GM23248 (cell line): ENCODE measurements around the gene COL6A1. TPM values are rescaled to one million over a fixed set of nuclear protein-coding genes. Genes with fewer than 3 reads are reported as not detected.

ENCODE experiments used
- DNase-seq: peaks from one replicate; pipeline ENCODE4 v3.0.0-alpha.2; 2015
- H2AFZ ChIP-seq: fragments of 200-600 bp; sonication (generic); 2 replicates; pipeline ENCODE4 v1.6.1; 2016; ENCODE audit warnings: antibody characterized with exemption
- H3F3A ChIP-seq: fragments of 200-600 bp; sonication (generic); 2 replicates; pipeline ENCODE4 v1.6.1; 2016; ENCODE audit warnings: mild to moderate bottlenecking, antibody characterized with exemption, mixed run types; ENCODE audit not compliant: insufficient read depth
- H3K27ac ChIP-seq: fragments of 200-600 bp; sonication (generic); 2 replicates; pipeline ENCODE4 v1.5.1; 2016; ENCODE audit warnings: mild to moderate bottlenecking
- H3K27me3 ChIP-seq: fragments of 200-600 bp; sonication (generic); replicated peaks from 2 replicates; pipeline ENCODE4 v1.6.1; 2016; ENCODE audit warnings: mild to moderate bottlenecking; ENCODE audit not compliant: insufficient read depth
- H3K36me3 ChIP-seq: fragments of 200-600 bp; sonication (generic); 2 replicates; pipeline ENCODE4 v1.6.1; 2016; ENCODE audit warnings: low read depth, mild to moderate bottlenecking
- H3K4me1 ChIP-seq: fragments of 200-600 bp; sonication (generic); 2 replicates; pipeline ENCODE4 v1.6.1; 2016; ENCODE audit warnings: mild to moderate bottlenecking; ENCODE audit not compliant: insufficient read depth
- H3K4me2 ChIP-seq: fragments of 200-600 bp; sonication (generic); one replicate; pipeline ENCODE4 v1.6.1; 2016; ENCODE audit warnings: mild to moderate bottlenecking; ENCODE audit not compliant: unreplicated experiment
- H3K4me3 ChIP-seq: fragments of 200-600 bp; sonication (generic); 2 replicates; pipeline ENCODE4 v1.5.1; 2016; ENCODE audit warnings: mild to moderate bottlenecking
- H3K79me2 ChIP-seq: fragments of 200-600 bp; sonication (generic); 2 replicates; pipeline ENCODE4 v1.6.1; 2016; ENCODE audit warnings: mild to moderate bottlenecking; ENCODE audit not compliant: insufficient read depth
- H3K9ac ChIP-seq: fragments of 200-600 bp; sonication (generic); 2 replicates; pipeline ENCODE4 v1.6.1; 2016; ENCODE audit warnings: mild to moderate bottlenecking
- H3K9me2 ChIP-seq: fragments of 200-600 bp; sonication (generic); 2 replicates; pipeline ENCODE4 v1.6.1; 2016; ENCODE audit warnings: mixed run types, mild to moderate bottlenecking, moderate library complexity; ENCODE audit not compliant: insufficient read depth
- H3K9me3 ChIP-seq: fragments of 200-600 bp; sonication (generic); one replicate; pipeline ENCODE4 v1.6.1; 2017; ENCODE audit warnings: low read depth
- H4K20me1 ChIP-seq: fragments of 200-600 bp; sonication (generic); 2 replicates; pipeline ENCODE4 v1.6.0; 2016; ENCODE audit not compliant: insufficient read depth
- EZH2 ChIP-seq: fragments of 200-600 bp; sonication (generic); IDR thresholded peaks from 2 replicates; pipeline ENCODE4 v1.6.1; 2018; ENCODE audit warnings: antibody characterized with exemption, mild to moderate bottlenecking; ENCODE audit not compliant: insufficient read depth, poor library complexity, severe bottlenecking
- EZH2phosphoT487 ChIP-seq: fragments of 200-600 bp; sonication (generic); IDR thresholded peaks from 2 replicates; pipeline ENCODE4 v1.6.1; 2018; ENCODE audit warnings: antibody characterized with exemption, moderate library complexity, mild to moderate bottlenecking, low read depth; ENCODE audit not compliant: insufficient read depth
- WGBS, 2 experiments: methylation state at CpG; one replicate each; pipeline ENCODE4 v1.1.6; 2015 to 2017; ENCODE audit warnings: low lambda C conversion rate in 2 of 2, low coverage in 1 of 2; ENCODE audit errors: missing lambda C conversion rate in 2 of 2; 5-methylcytosine and 5-hydroxymethylcytosine counted together
- in situ Hi-C: fragments of 300-500 bp; cut with MboI; formaldehyde crosslinking; loops from 2 replicates; pipeline ENCODE4 v1.15.0; 2020
- polyA plus RNA-seq: library from polyadenylated mRNA; unstranded; fragments of >200 nt; fragmentation: Nextera tagmentation; extraction: Ambion mirVana; gene quantifications from 2 replicates; pipeline ENCODE4 v1.2.1, GENCODE V29; 2016
- total RNA-seq: library from RNA; depleted of rRNA; stranded (reverse); fragments of >200 nt; shearing (Covaris generic); gene quantifications from 2 replicates; pipeline ENCODE4 v1.2.3, GENCODE V29; 2014

COL6A1 gene
- total and polyA plus RNA-seq, 2 experiments from 2014 or later = 685 to 1,783 TPM

DNA sequence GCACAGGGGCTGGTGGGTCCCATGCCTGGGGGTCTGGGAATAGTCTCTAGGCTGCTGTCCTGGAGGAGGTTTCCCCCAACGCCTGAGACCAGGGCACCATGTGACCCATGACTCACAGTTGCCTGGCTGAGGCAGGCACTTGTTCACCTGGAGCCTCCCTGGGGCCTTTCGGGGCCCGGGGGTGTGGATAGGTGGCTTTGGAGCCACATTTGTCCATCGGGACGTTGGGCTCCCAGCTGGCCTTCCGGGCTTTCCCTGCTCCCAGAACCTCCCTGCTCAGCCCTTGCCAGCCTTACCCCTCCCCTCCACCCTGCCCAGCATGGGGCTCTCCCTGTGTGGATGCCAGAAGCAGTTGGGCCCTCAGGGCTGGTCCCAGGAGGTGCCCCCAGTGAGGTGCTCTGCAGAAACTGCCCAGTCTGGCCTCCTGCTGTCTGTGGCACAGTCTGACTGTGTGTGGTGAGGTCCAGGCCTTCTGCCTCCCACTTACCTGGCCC lies 14.2 kb downstream of the COL6A1 start:
- Histone ChIP-seq H3K27ac (no peak overlapping the region), H3K4me3 (no peak overlapping the region), H3F3A (0 out of 2 replicates have a peak, but pooled peaks cover 3% of the 10 kb centered on the region), H3K9me2 (no peaks in the 10 kb centered on the region), H4K20me1 (no peaks in the 10 kb centered on the region), H3K4me2 (no peak overlapping the region), H3K9me3 (no peaks in the 10 kb centered on the region), H3K27me3 (no peaks in the 10 kb centered on the region), H3K79me2 (peaks cover 35% of the 10 kb centered on the region), H3K9ac (no peak overlapping the region), H3K36me3 (peaks cover 31% of the 10 kb centered on the region; the same call in 1 of the 2 replicates), H2AFZ (no peak overlapping the region), H3K4me1 (no peaks in the 10 kb centered on the region)
- TF ChIP-seq EZH2phosphoT487 (no peak), EZH2 (no peak)
- DNase-seq = peak; percentile 54
- WGBS, 2 experiments = 41 to 66% methylated on average over 5 to 6 of the region's 6 CpGs
- in situ Hi-C loops = loop anchor here (10.0 kb wide), 1 partner anchor 119 kb away; no protein-coding TSS in a partner anchor

DNA sequence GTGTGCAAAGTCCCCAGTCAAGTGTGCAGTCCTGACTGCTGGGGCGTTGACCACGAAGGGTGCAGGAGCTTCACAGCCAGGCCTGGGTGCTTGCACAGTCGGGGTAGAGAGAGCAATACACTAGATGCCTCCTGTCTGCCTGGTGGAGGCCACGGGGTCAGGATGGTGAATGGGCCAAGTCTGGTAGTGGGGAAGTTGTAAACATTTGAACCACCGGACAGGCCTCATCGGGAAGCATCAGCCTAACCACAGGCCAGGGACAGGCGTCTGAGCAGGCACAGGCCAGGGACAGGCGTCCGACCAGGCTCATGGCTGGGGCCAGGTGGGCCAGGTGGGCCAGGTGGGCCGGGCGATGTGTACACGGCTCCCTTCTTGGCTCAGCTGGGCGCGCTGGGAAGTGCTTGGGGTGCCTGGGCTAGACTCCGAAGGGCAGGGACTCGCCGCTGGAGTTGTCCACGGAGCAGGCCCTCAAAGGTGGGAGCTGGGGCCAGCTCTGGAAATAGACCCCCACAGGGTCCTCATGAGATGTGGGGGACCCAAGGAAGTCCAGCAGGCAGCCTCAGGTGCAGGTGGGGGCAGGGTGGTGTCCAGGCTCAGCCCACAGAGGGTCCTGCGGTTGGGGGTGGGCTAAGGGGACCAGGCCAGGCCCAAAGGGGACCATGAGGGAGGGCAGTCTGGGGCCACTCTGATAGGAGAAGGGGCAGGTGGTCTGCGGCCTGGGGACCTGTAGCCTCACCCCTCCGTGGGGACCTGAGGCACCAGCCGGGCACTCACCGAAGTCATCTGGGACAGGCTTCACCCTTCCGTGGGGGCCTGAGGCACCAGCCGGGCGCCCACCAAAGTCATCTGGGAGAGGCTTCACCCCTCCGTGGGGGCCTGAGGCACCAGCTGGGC lies 15.0 kb downstream of the COL6A1 start:
- Histone ChIP-seq H4K20me1 (no peaks in the 10 kb centered on the region), H3K36me3 (peaks cover 30% of the 10 kb centered on the region; the same call in 1 of the 2 replicates), H2AFZ (no peak overlapping the region), H3K79me2 (peaks cover 30% of the 10 kb centered on the region), H3K4me3 (no peak overlapping the region), H3K9me3 (no peaks in the 10 kb centered on the region), H3K27me3 (no peaks in the 10 kb centered on the region), H3K27ac (no peak overlapping the region), H3K4me1 (no peaks in the 10 kb centered on the region), H3K9ac (no peak overlapping the region), H3K9me2 (no peaks in the 10 kb centered on the region), H3F3A (0 out of 2 replicates have a peak, but pooled peaks cover 7% of the 10 kb centered on the region), H3K4me2 (no peak overlapping the region)
- DNase-seq = peak; percentile 13
- TF ChIP-seq EZH2phosphoT487 (no peak), EZH2 (no peak)
- in situ Hi-C loops = loop anchor here (10.0 kb wide), 1 partner anchor 118 kb away; no protein-coding TSS in a partner anchor
- 89 to 90% methylated on average over 20 to 27 of the region's 27 CpGs for WGBS, 2 experiments

DNA sequence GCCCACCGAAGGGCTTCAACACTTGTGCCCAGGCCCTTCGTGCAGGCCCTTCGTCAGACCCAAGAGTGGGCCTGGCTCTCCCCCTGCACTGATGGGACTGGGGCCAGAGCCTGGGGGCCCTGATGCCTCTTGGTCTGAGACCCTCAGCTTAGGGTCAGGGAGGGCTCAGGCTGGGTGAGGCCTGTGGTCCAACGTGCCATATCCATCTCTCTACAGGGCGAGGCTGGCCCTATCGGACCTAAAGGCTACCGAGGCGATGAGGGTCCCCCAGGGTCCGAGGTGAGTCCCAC lies 15.6 kb downstream of the COL6A1 start:
- H2AFZ ChIP-seq = no peak overlapping the region
- H3K36me3 ChIP-seq = peaks cover 33% of the 10 kb centered on the region; the same call in 1 of the 2 replicates
- no peaks in the 10 kb centered on the region for H4K20me1 ChIP-seq
- DNase-seq = no peak
- peaks cover 25% of the 10 kb centered on the region for H3K79me2 ChIP-seq
- H3K9ac ChIP-seq = no peak overlapping the region
- TF ChIP-seq EZH2phosphoT487 = no peak
- no peak for TF ChIP-seq EZH2
- H3K9me3 ChIP-seq = no peaks in the 10 kb centered on the region
- H3K4me1 ChIP-seq = no peaks in the 10 kb centered on the region
- H3K27ac ChIP-seq = no peak overlapping the region
- no peaks in the 10 kb centered on the region for H3K9me2 ChIP-seq
- H3K4me2 ChIP-seq = no peak overlapping the region
- H3F3A ChIP-seq = 0 out of 2 replicates have a peak, but pooled peaks cover 8% of the 10 kb centered on the region
- H3K27me3 ChIP-seq = no peaks in the 10 kb centered on the region
- in situ Hi-C loops = loop anchor here (10.0 kb wide), 1 partner anchor 118 kb away; no protein-coding TSS in a partner anchor
- WGBS, 2 experiments = 96 to 97% methylated on average over 5 of the region's 9 CpGs
- H3K4me3 ChIP-seq = no peak overlapping the region

DNA sequence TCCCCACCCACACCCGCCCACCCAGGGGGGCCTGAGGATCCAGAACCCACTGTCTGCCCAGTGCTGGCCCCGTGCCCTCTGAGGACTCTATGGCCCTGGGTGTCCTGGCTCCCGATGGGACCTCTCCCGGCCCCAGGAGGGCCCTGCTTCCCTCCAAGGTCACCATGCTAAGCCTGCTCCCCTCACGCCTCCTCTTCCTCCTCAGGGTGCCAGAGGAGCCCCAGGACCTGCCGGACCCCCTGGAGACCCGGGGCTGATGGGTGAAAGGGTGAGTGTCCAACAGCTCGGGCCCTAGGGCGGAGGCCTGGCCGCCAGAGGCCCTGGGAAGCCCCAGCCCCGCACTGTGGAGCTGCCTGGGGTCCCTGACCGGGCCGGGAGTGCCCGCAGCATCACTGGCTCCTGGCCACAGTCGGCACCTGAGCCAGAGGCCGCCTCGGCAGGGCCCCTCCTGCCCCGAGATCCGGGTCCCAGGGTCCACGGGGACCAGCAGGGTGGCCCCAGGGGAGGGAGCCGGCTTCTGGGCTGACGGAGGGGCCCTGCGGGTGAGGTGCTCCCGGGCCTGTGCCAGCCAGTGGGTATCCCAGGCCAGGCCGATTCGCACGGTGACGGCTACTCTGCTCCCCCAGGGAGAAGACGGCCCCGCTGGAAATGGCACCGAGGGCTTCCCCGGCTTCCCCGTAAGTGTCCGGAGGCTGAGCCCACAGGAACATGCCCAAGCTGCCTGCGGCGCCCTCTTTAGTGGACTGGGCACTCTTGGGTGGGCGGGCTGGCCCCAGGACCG lies 16.1 kb downstream of the COL6A1 start:
- no peak overlapping the region for H2AFZ ChIP-seq
- peaks cover 27% of the 10 kb centered on the region; the same call in 1 of the 2 replicates for H3K36me3 ChIP-seq
- no peaks in the 10 kb centered on the region for H4K20me1 ChIP-seq
- 0 out of 2 replicates have a peak, but pooled peaks cover 8% of the 10 kb centered on the region for H3F3A ChIP-seq
- peaks cover 20% of the 10 kb centered on the region; the same call in 1 of the 2 replicates for H3K79me2 ChIP-seq
- H3K9me3 ChIP-seq = no peaks in the 10 kb centered on the region
- H3K4me3 ChIP-seq = no peak overlapping the region
- in situ Hi-C loops = loop anchor here (10.0 kb wide), 1 partner anchor 117 kb away; no protein-coding TSS in a partner anchor
- TF ChIP-seq EZH2phosphoT487 (no peak), EZH2 (no peak)
- no peak overlapping the region for H3K27ac ChIP-seq
- no peaks in the 10 kb centered on the region for H3K9me2 ChIP-seq
- 91 to 94% methylated on average over 26 to 31 of the region's 38 CpGs for WGBS, 2 experiments
- no peak for DNase-seq
- no peaks in the 10 kb centered on the region for H3K27me3 ChIP-seq
- no peak overlapping the region for H3K4me2 ChIP-seq
- no peaks in the 10 kb centered on the region for H3K4me1 ChIP-seq
- no peak overlapping the region for H3K9ac ChIP-seq
